DND-41 (cell line): ENCODE data around the gene EPN2.

Source experiments
- ATAC-seq: fragments of 200-7000 bp; cut with Tn5 transposase; 3 replicates; pipeline ENCODE4 v1.9.1; 2021; ENCODE audit warnings: low read depth; ENCODE audit not compliant: insufficient read depth
- DNase-seq: peaks from one replicate; pipeline ENCODE4 v3.0.0-alpha.2; 2020
- H2AFZ ChIP-seq: 2 replicates; pipeline ENCODE4 v1.6.0; 2012; ENCODE audit warnings: low read depth, low read length
- H3K27ac ChIP-seq: 2 replicates; pipeline ENCODE4 v1.5.1; 2012; ENCODE audit warnings: low read length, inconsistent platforms
- H3K27me3 ChIP-seq: fragments of 200-600 bp; sonication (generic); 2 replicates; pipeline ENCODE4 v1.6.0; 2012; ENCODE audit warnings: low read length, mild to moderate bottlenecking, inconsistent platforms; ENCODE audit not compliant: insufficient read depth, poor library complexity
- H3K36me3 ChIP-seq: 2 replicates; pipeline ENCODE4 v1.5.1; 2012; ENCODE audit warnings: low read length, inconsistent platforms; ENCODE audit not compliant: insufficient read depth
- H3K4me1 ChIP-seq: 2 replicates; pipeline ENCODE4 v1.5.1; 2012; ENCODE audit warnings: mild to moderate bottlenecking, low read length; ENCODE audit not compliant: insufficient read depth
- H3K4me2 ChIP-seq: 2 replicates; pipeline ENCODE4 v1.6.0; 2012; ENCODE audit warnings: mild to moderate bottlenecking, moderate library complexity, low read length, inconsistent platforms; ENCODE audit not compliant: insufficient read depth
- H3K4me3 ChIP-seq, 2 experiments: fragments of 200-600 bp in 1 of 2; shearing (Covaris generic) in 1 of 2; 2 replicates each; pipeline ENCODE4 v1.5.1; 2012 to 2016; ENCODE audit warnings: inconsistent platforms in 2 of 2, low read length in 2 of 2, mild to moderate bottlenecking in 2 of 2, low read depth in 1 of 2, moderate library complexity in 1 of 2
- H3K79me2 ChIP-seq: 2 replicates; pipeline ENCODE4 v1.6.0; 2012; ENCODE audit warnings: low read length, inconsistent platforms; ENCODE audit not compliant: insufficient read depth
- H3K9ac ChIP-seq: 2 replicates; pipeline ENCODE4 v1.6.0; 2012; ENCODE audit warnings: low read depth, mild to moderate bottlenecking, inconsistent platforms, low read length, moderate library complexity
- H3K9me3 ChIP-seq: 2 replicates; pipeline ENCODE4 v1.5.1; 2012; ENCODE audit warnings: low read length, moderate library complexity, mild to moderate bottlenecking, inconsistent platforms; ENCODE audit not compliant: insufficient read depth, severe bottlenecking
- H4K20me1 ChIP-seq: 2 replicates; pipeline ENCODE4 v1.6.0; 2012; ENCODE audit warnings: low read length; ENCODE audit not compliant: insufficient read depth
- EZH2 ChIP-seq: IDR thresholded peaks from 3 replicates; pipeline ENCODE4 v1.6.1; 2012; ENCODE audit warnings: borderline replicate concordance, low read depth, mild to moderate bottlenecking, moderate library complexity, low read length, inconsistent platforms; ENCODE audit not compliant: severe bottlenecking
- TF ChIP-seq, protein P1 (sequence below): IDR thresholded peaks from 2 replicates; pipeline ENCODE4 v1.5.1; 2012; ENCODE audit warnings: borderline replicate concordance, low read length, moderate library complexity, mild to moderate bottlenecking; ENCODE audit not compliant: poor library complexity, severe bottlenecking; ENCODE audit errors: extremely low read depth

Gene EPN2

DNA sequence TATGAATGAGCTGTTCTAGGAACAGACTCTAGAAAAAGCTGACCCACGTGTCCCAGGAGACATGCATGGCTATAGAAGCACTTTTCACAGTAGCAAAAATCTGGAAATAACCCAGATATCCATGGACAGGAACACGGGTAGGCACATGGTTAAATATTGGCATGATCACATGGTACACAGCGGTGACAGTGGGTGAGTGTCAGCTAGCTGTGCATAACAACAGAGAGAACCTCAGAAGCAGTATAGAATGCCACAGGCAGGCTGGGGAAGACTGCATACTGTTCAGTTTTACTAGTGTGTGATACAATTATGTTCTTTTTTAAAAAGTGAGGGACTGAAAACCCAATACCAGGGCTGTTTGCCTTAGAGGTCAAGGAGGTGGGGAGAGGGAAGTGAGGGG is 31.4 kb downstream of the EPN2 start:
- TF ChIP-seq, protein P1, sequence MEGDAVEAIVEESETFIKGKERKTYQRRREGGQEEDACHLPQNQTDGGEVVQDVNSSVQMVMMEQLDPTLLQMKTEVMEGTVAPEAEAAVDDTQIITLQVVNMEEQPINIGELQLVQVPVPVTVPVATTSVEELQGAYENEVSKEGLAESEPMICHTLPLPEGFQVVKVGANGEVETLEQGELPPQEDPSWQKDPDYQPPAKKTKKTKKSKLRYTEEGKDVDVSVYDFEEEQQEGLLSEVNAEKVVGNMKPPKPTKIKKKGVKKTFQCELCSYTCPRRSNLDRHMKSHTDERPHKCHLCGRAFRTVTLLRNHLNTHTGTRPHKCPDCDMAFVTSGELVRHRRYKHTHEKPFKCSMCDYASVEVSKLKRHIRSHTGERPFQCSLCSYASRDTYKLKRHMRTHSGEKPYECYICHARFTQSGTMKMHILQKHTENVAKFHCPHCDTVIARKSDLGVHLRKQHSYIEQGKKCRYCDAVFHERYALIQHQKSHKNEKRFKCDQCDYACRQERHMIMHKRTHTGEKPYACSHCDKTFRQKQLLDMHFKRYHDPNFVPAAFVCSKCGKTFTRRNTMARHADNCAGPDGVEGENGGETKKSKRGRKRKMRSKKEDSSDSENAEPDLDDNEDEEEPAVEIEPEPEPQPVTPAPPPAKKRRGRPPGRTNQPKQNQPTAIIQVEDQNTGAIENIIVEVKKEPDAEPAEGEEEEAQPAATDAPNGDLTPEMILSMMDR: no peak
- TF ChIP-seq EZH2: no peak
- H3K9ac ChIP-seq: no peak overlapping the region
- no peak overlapping the region for H2AFZ ChIP-seq
- no peak overlapping the region for H3K27ac ChIP-seq
- H3K4me3 ChIP-seq: no peak overlapping the region
- H3K9me3 ChIP-seq: no peaks in the 10 kb centered on the region
- peaks cover 69% of the 10 kb centered on the region for H3K27me3 ChIP-seq
- ATAC-seq (no peak), DNase-seq (no peak)
- no peak overlapping the region for H3K4me2 ChIP-seq
- H3K36me3 ChIP-seq: no peaks in the 10 kb centered on the region
- peaks cover 27% of the 10 kb centered on the region for H4K20me1 ChIP-seq
- no peaks in the 10 kb centered on the region for H3K79me2 ChIP-seq
- no peaks in the 10 kb centered on the region for H3K4me1 ChIP-seq

GRCh38 chr17:19269106-19269505 is 31.9 kb downstream of the EPN2 start:
- peaks cover 29% of the 10 kb centered on the region for H4K20me1 ChIP-seq
- H3K36me3 ChIP-seq: no peaks in the 10 kb centered on the region
- ATAC-seq: no peak
- H3K4me3 ChIP-seq: no peak overlapping the region
- peaks cover 69% of the 10 kb centered on the region for H3K27me3 ChIP-seq
- H3K4me2 ChIP-seq: no peak overlapping the region
- H3K9ac ChIP-seq: no peak overlapping the region
- H3K4me1 ChIP-seq: no peaks in the 10 kb centered on the region
- no peak overlapping the region for H3K27ac ChIP-seq
- no peaks in the 10 kb centered on the region for H3K79me2 ChIP-seq
- TF ChIP-seq EZH2: no peak
- TF ChIP-seq, protein P1: no peak
- no peaks in the 10 kb centered on the region for H3K9me3 ChIP-seq
- no peak for DNase-seq
- no peak overlapping the region for H2AFZ ChIP-seq

DNA sequence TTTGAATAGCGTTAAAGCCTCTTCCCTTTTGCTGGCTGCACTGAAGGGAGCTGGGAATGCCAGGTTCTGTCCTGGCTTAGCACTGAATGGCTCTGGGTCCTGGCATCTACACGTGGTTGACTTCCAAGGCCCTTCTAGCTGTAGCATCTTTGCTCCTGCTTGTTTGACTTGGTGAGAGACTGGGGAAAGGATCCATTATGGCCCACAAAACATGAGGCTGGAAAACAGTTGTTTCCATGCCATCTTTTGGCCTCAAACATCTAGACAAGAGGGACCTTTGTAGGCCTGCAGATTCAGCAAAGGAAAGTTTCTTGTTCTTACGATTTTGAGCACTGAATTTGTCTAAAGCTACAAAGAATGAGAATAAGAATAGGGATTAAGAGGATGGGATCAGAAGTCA is 32.5 kb downstream of the EPN2 start:
- Histone ChIP-seq H3K36me3 (no peaks in the 10 kb centered on the region), H2AFZ (no peak overlapping the region), H3K4me2 (no peak overlapping the region), H3K4me1 (no peaks in the 10 kb centered on the region), H3K27ac (no peak overlapping the region), H3K9ac (no peak overlapping the region), H4K20me1 (peaks cover 32% of the 10 kb centered on the region), H3K27me3 (peaks cover 68% of the 10 kb centered on the region), H3K9me3 (no peaks in the 10 kb centered on the region), H3K79me2 (no peaks in the 10 kb centered on the region), H3K4me3 (no peak overlapping the region)
- DNase-seq (no peak), ATAC-seq (no peak)
- no peak for TF ChIP-seq EZH2
- TF ChIP-seq, protein P1: no peak

- H3K9ac ChIP-seq: no peak overlapping the region
- H3K4me3 ChIP-seq: no peak overlapping the region
- no peak for DNase-seq
- ATAC-seq: no peak
- H3K79me2 ChIP-seq: no peaks in the 10 kb centered on the region
- H3K9me3 ChIP-seq: no peaks in the 10 kb centered on the region
- peaks cover 68% of the 10 kb centered on the region for H3K27me3 ChIP-seq
- H3K36me3 ChIP-seq: no peaks in the 10 kb centered on the region
- no peak overlapping the region for H3K4me2 ChIP-seq
- H2AFZ ChIP-seq: no peak overlapping the region
- peaks cover 28% of the 10 kb centered on the region for H4K20me1 ChIP-seq
- no peak for TF ChIP-seq EZH2
- TF ChIP-seq, protein P1: no peak
- H3K27ac ChIP-seq: no peak overlapping the region
- H3K4me1 ChIP-seq: no peaks in the 10 kb centered on the region
Observed at GRCh38 chr17:19270347-19270703, 33.2 kb downstream of the EPN2 start.
